HepG2 (cell line): ENCODE data around the gene BIRC7. TPM values are rescaled to one million over a fixed set of nuclear protein-coding genes. Genes with fewer than 3 reads are reported as not detected.

Source experiments
- ATAC-seq: fragments of 200-7000 bp; cut with Tn5 transposase; 3 replicates; pipeline ENCODE4 v1.9.1; 2020; ENCODE audit warnings: mild to moderate bottlenecking, moderate library complexity
- BruUV-seq: library from RNA; stranded (reverse); fragments of 400-500 nt; replicated peaks from 2 replicates; lab custom pipeline; 2021; lab: Mats Ljungman, UMichigan
- CTCF ChIA-PET: fragments of 300-600 bp; formaldehyde crosslinking; extraction: SDS; loops from one replicate; lab custom pipeline; 2021; ENCODE audit warnings: low total read pairs, inconsistent platforms, low intra/inter-chr PET ratio; lab: Yijun Ruan, JAX
- POLR2A ChIA-PET: fragments of 350-600 bp; sonication (Branson Sonifier 250); formaldehyde crosslinking; loops from one replicate; lab custom pipeline; 2020; ENCODE audit warnings: antibody characterized with exemption, inconsistent platforms; lab: Yijun Ruan, JAX
- DNase-seq: peaks from one replicate; pipeline ENCODE4 v3.0.0-alpha.2; 2015; ENCODE audit warnings: low spot score
- FAIRE-seq: peaks from 3 replicates; lab custom pipeline; 2011; peaks lifted over from hg19 to GRCh38; lab: Jason Lieb, UNC
- H2AFZ ChIP-seq: one replicate; pipeline ENCODE4 v1.6.1; 2011; ENCODE audit warnings: low read length, inconsistent platforms
- H3K27ac ChIP-seq: fragments of 300-600 bp; 3 replicates; pipeline ENCODE4 v1.8.0; 2011; ENCODE audit warnings: mixed run types, mild to moderate bottlenecking, mixed read lengths, low read length, inconsistent platforms; ENCODE audit not compliant: insufficient read depth; ENCODE audit errors: extremely low read length
- H3K27me3 ChIP-seq, 2 experiments: fragments of 200-600 bp in 1 of 2; 2 replicates in 1 of 2; 3 replicates in 1 of 2; pipeline versions ENCODE4 v1.6.0 to v1.8.0; 2011; ENCODE audit warnings: low read length in 2 of 2, mild to moderate bottlenecking in 2 of 2, moderate library complexity in 2 of 2, inconsistent platforms in 1 of 2; ENCODE audit not compliant: insufficient read depth in 2 of 2, control insufficient read depth in 1 of 2
- H3K36me3 ChIP-seq, 2 experiments: fragments of 200-600 bp in 1 of 2; replicated peaks in 1 of 2; 2 replicates in 1 of 2; 3 replicates in 1 of 2; pipeline versions ENCODE4 v1.5.1 to v1.8.0; 2011; ENCODE audit warnings: low read length in 2 of 2, inconsistent platforms in 1 of 2; ENCODE audit not compliant: insufficient read depth in 2 of 2, control insufficient read depth in 1 of 2
- H3K4me1 ChIP-seq: 2 replicates; pipeline ENCODE4 v1.5.1; 2012; ENCODE audit warnings: low read length, inconsistent platforms; ENCODE audit not compliant: insufficient read depth
- H3K4me2 ChIP-seq: 2 replicates; pipeline ENCODE4 v1.6.0; 2011; ENCODE audit warnings: low read depth, low read length, inconsistent platforms
- H3K4me3 ChIP-seq, 3 experiments: fragments of 200-600 bp in 1 of 3; sonication (generic), shearing (Covaris generic) in 1 of 3; replicated peaks in 1 of 3; 2 replicates each; pipeline ENCODE4 v1.5.1; 2011 to 2016; ENCODE audit warnings: low read length in 3 of 3, inconsistent platforms in 2 of 3, low read depth in 2 of 3, mild to moderate bottlenecking in 2 of 3, control low read depth in 1 of 3, mixed read lengths in 1 of 3; ENCODE audit not compliant: insufficient read depth in 1 of 3
- H3K79me2 ChIP-seq: one replicate; pipeline ENCODE4 v1.6.1; 2011; ENCODE audit warnings: low read length, inconsistent platforms; ENCODE audit not compliant: insufficient read depth
- H3K9ac ChIP-seq: 2 replicates; pipeline ENCODE4 v1.6.0; 2011; ENCODE audit warnings: mild to moderate bottlenecking, low read depth, low read length, inconsistent platforms; ENCODE audit not compliant: insufficient read depth
- H3K9me3 ChIP-seq: 2 replicates; pipeline ENCODE4 v1.5.1; 2012; ENCODE audit warnings: mild to moderate bottlenecking, low read length
- H4K20me1 ChIP-seq: 2 replicates; pipeline ENCODE4 v1.6.0; 2011; ENCODE audit warnings: inconsistent platforms, mild to moderate bottlenecking, low read length, moderate library complexity; ENCODE audit not compliant: insufficient read depth
- GATAD1 ChIP-seq: IDR thresholded peaks from 2 replicates; pipeline ENCODE4 v1.6.1; 2016; ENCODE audit warnings: missing genetic modification reagents, missing compliant biosample characterization
- PAF1 ChIP-seq: IDR thresholded peaks from 2 replicates; pipeline ENCODE4 v1.6.1; 2016; ENCODE audit warnings: missing genetic modification reagents, missing compliant biosample characterization
- POLR2AphosphoS2 ChIP-seq: IDR thresholded peaks from 2 replicates; pipeline ENCODE4 v1.6.1; 2011; ENCODE audit warnings: low read depth, low read length, improper control_type of control experiment
- POLR2G ChIP-seq: fragments of 200-400 bp; formaldehyde crosslinking; IDR thresholded peaks from 2 replicates; pipeline ENCODE4 v1.6.1; 2018; ENCODE audit warnings: mild to moderate bottlenecking, low read depth, low read length, moderate library complexity
- PRDM15 ChIP-seq: sonication (generic); formaldehyde crosslinking; IDR thresholded peaks from 2 replicates; pipeline ENCODE4 v1.4.0; 2020; ENCODE audit warnings: missing genetic modification reagents
- RBM22 ChIP-seq: fragments of 200-400 bp; formaldehyde crosslinking; optimal IDR thresholded peaks from 2 replicates; pipeline ENCODE3; 2017; ENCODE audit warnings: mild to moderate bottlenecking, low read length, moderate library complexity
- SAP130 ChIP-seq: IDR thresholded peaks from 2 replicates; pipeline ENCODE4 v1.6.1; 2016; ENCODE audit warnings: low read depth
- THYN1 ChIP-seq: sonication (generic); formaldehyde crosslinking; IDR thresholded peaks from 2 replicates; pipeline ENCODE4 v1.8.1; 2023; ENCODE audit warnings: low read depth, mild to moderate bottlenecking, moderate library complexity, missing genetic modification reagents, borderline replicate concordance
- ZC3H13 ChIP-seq: sonication (generic); formaldehyde crosslinking; IDR thresholded peaks from 2 replicates; pipeline ENCODE4 v1.8.1; 2023; ENCODE audit warnings: mild to moderate bottlenecking, missing genetic modification reagents, moderate library complexity
- ZHX2 ChIP-seq, 2 experiments: sonication (generic) in 1 of 2; formaldehyde crosslinking in 1 of 2; IDR thresholded peaks; 2 replicates each; pipeline versions ENCODE4 v1.6.1 to v1.9.0; 2014 to 2022; ENCODE audit warnings: antibody characterized with exemption in 1 of 2, borderline replicate concordance in 1 of 2, inconsistent platforms in 1 of 2, low read depth in 1 of 2, missing genetic modification reagents in 1 of 2
- ZNF841 ChIP-seq: sonication (generic); formaldehyde crosslinking; IDR thresholded peaks from 2 replicates; pipeline ENCODE4 v1.8.1; 2023; ENCODE audit warnings: missing genetic modification reagents, borderline replicate concordance
- WGBS: methylation state at CpG from one replicate; pipeline ENCODE4 v1.1.6; 2017; ENCODE audit warnings: low lambda C conversion rate; 5-methylcytosine and 5-hydroxymethylcytosine counted together
- in situ Hi-C: cut with HindIII; loops from 2 replicates; pipeline ENCODE4 v1.10.0; 2017; ENCODE audit warnings: low pct_unique_long_range_greater_than_20kb; ENCODE audit not compliant: extremely low pct_ligation_motif_present
- intact Hi-C: fragments of 100-400 bp; cut with micrococcal nuclease; formaldehyde crosslinking; loops from one replicate; pipeline ENCODE4 v1.10.0; 2022; ENCODE audit not compliant: unreplicated experiment
- polyA plus RNA-seq, 8 experiments: library from polyadenylated mRNA; depleted of rRNA in 3 of 8; stranded (reverse) in 7 of 8; unstranded in 1 of 8; fragments of >200 nt; fragmentation: Illumina TruSeq in 4 of 8; extraction: Trizol in 4 of 8; gene quantifications; 2 replicates each; pipeline versions ENCODE4 v1.2.1 to v1.2.3, GENCODE V29; 2011 to 2016; ENCODE audit warnings: low read depth in 4 of 8, missing spikeins in 1 of 8, mixed read lengths in 1 of 8; ENCODE audit not compliant: insufficient read depth in 1 of 8
- total RNA-seq, 5 experiments: library from RNA; depleted of rRNA; stranded (reverse); fragments of >200 nt; fragmentation: Illumina TruSeq; extraction: Trizol; gene quantifications; 2 replicates each; pipeline ENCODE4 v1.2.3, GENCODE V29; 2016; ENCODE audit warnings: low read depth in 1 of 5

BIRC7 gene
- total and polyA plus RNA-seq, 2 of the 13 experiments (the other 11 are each of a cell fraction or from before 2014, with no cell fraction given) = 0.27 to 5.1 TPM

GRCh38 chr20:63194007-63194796, 41.5 kb upstream of the BIRC7 start:
- 92% methylated on average over 14 of the region's 14 CpGs for WGBS
- Histone ChIP-seq H3K27ac (no peak overlapping the region), H2AFZ (no peak overlapping the region), H3K79me2 (peaks cover 21% of the 10 kb centered on the region), H3K4me1 (peaks cover 19% of the 10 kb centered on the region), H4K20me1 (peaks cover 37% of the 10 kb centered on the region), H3K4me3 (no peak overlapping the region), H3K4me2 (no peak overlapping the region), H3K9me3 (no peaks in the 10 kb centered on the region), H3K9ac (no peak overlapping the region), H3K36me3 (peaks cover 20 to 32% of the 10 kb centered on the region in 2 experiments; a peak in 4 of 5 replicates), H3K27me3 (no peaks in the 10 kb centered on the region)
- DNase-seq (no peak), FAIRE-seq (peak; percentile 56), ATAC-seq (no peak)
- ChIA-PET POLR2A (no interaction called here), CTCF (no interaction called here)
- intact Hi-C loops (no loop called here), in situ Hi-C loops (no loop called here)
- no TSS peak for BruUV-seq
- TF ChIP-seq POLR2G (peak; percentile 55; the same call in 1 of the 2 replicates), RBM22 (peak; percentile 94), PAF1 (CRISPR knock-in tag) (peak; percentile 26), PRDM15 (CRISPR knock-in tag) (no peak), ZHX2 (IDR thresholded peaks at IDR 0.05; ENCODE audit: low read depth) (no peak), ZHX2 (CRISPR knock-in tag; IDR thresholded peaks at IDR 0.05; ENCODE audit: borderline replicate concordance) (no peak), THYN1 (no peak), SAP130 (CRISPR knock-in tag) (no peak), POLR2AphosphoS2 (peak; percentile 28; the same call in 1 of the 2 replicates), GATAD1 (CRISPR knock-in tag) (no peak), ZNF841 (CRISPR knock-in tag) (no peak), ZC3H13 (CRISPR knock-in tag) (peak; percentile 35; the same call in 1 of the 2 replicates)
